Occipital lobe (tissue), 2 donors: ENCODE data around the gene SENP7. TPM values are rescaled to one million over a fixed set of nuclear protein-coding genes. Genes with fewer than 3 reads are reported as not detected.
"Not testable (repeated sequence)": the region's sequence is repeated elsewhere in the genome, so short reads cannot be mapped to it uniquely, and the experiment has no call there.

Source experiments
- DNase-seq: peaks from one replicate; lab custom pipeline; 2025; lab: John Stamatoyannopoulos, UW
- total RNA-seq: library from RNA; depleted of rRNA; stranded (reverse); fragments of >200 nt; gene quantifications from one replicate; pipeline ENCODE4 v1.2.3, GENCODE V29; 2014

SENP7 gene
- total RNA-seq, 1 donor from 2014 or later = 107 TPM

GRCh38 chr3:101329016-101329673, 183.9 kb downstream of the SENP7 start:
- DNase-seq = no peak

- DNase-seq = no peak
These were observed 187.4 kb downstream of the SENP7 start for GRCh38 chr3:101325393-101326134.

GRCh38 chr3:101320475-101320874, 192.5 kb downstream of the SENP7 start, which contains the start of gene IMPG2:
Gene IMPG2, minus strand, starts transcription at chr3:101320575. Its CDS starts 203 bp downstream, at chr3:101320372.
- no peak for DNase-seq

- no peak for DNase-seq
These were observed 193.5 kb downstream of the SENP7 start for GRCh38 chr3:101319531-101319930.

GRCh38 chr3:101312545-101312944, 200.5 kb downstream of the SENP7 start:
- DNase-seq = no peak

GRCh38 chr3:101311676-101312075, 201.3 kb downstream of the SENP7 start:
- no peak for DNase-seq

- DNase-seq = no peak
These were observed 202.0 kb downstream of the SENP7 start for GRCh38 chr3:101310978-101311375.

- DNase-seq = not testable (repeated sequence)
These were observed 204.8 kb downstream of the SENP7 start for GRCh38 chr3:101308147-101308772.

GRCh38 chr3:101303836-101304235, 209.2 kb downstream of the SENP7 start:
- DNase-seq = no peak

- no peak for DNase-seq
These were observed 209.8 kb downstream of the SENP7 start for GRCh38 chr3:101303089-101303731.

- no peak for DNase-seq
These were observed 212.9 kb downstream of the SENP7 start for GRCh38 chr3:101300073-101300472.

- no peak for DNase-seq
These were observed 221.0 kb downstream of the SENP7 start for GRCh38 chr3:101292027-101292426.

GRCh38 chr3:101288294-101288693, 224.7 kb downstream of the SENP7 start:
- DNase-seq = no peak

GRCh38 chr3:101284757-101285156, 228.3 kb downstream of the SENP7 start:
- DNase-seq = no peak

GRCh38 chr3:101281521-101282030, 231.4 kb downstream of the SENP7 start:
- no peak for DNase-seq

GRCh38 chr3:101279765-101280385, 233.1 kb downstream of the SENP7 start:
- DNase-seq = no peak

GRCh38 chr3:101279162-101279561, 233.8 kb downstream of the SENP7 start:
- no peak for DNase-seq

- no peak for DNase-seq
These were observed 234.3 kb downstream of the SENP7 start for GRCh38 chr3:101278727-101279126.
